Measurements from ENCODE around the gene KIFAP3. TPM values are rescaled to one million over a fixed set of nuclear protein-coding genes. Genes with fewer than 3 reads are reported as not detected.

The KIFAP3 gene
- total and polyA plus RNA-seq, 2 of the 8 experiments (the other 6 are each of a cell fraction or from before 2014, with no cell fraction given) = 1.3 to 3.2 TPM

GRCh38 chr1:170009551-170009950, 64.9 kb downstream of the KIFAP3 start (continued):
- TF ChIP-seq CHD7 (IDR thresholded peaks at IDR 0.05; ENCODE audit: insufficient replicate concordance, low read length) (no peak), ZNF274 (IDR thresholded peaks at IDR 0.05; ENCODE audit: borderline replicate concordance, extremely low read depth, low read length) (no peak), ATF2 (IDR thresholded peaks at IDR 0.05; ENCODE audit: low read length) (no peak), POU5F1 (IDR thresholded peaks at IDR 0.05; ENCODE audit: low read depth, low read length) (no peak), SRF (IDR thresholded peaks at IDR 0.05; ENCODE audit: low read depth, low read length) (no peak), RBBP5 (IDR thresholded peaks at IDR 0.05; ENCODE audit: borderline replicate concordance, low read depth, low read length) (no peak), FOSL1 (IDR thresholded peaks at IDR 0.05; ENCODE audit: insufficient read depth, low read depth, low read length) (no peak), PHF8 (conservative IDR thresholded peaks at IDR 0.05; ENCODE audit: low read depth, low read length) (no peak), RXRA (IDR thresholded peaks at IDR 0.05; ENCODE audit: insufficient read depth, low read depth, low read length) (no peak), SP1 (IDR thresholded peaks at IDR 0.05; ENCODE audit: low read depth, low read length) (no peak)

Data from H1 (cell line).